GM19328 (cell line): Measurements from ENCODE around the gene MRGPRE.

Source experiments
- ATAC-seq: cut with Tn5 transposase; IDR thresholded peaks from one replicate; pipeline ENCODE4 v1.9.1; 2021; ENCODE audit warnings: mild to moderate bottlenecking, moderate library complexity; ENCODE audit not compliant: unreplicated experiment

The MRGPRE gene

DNA sequence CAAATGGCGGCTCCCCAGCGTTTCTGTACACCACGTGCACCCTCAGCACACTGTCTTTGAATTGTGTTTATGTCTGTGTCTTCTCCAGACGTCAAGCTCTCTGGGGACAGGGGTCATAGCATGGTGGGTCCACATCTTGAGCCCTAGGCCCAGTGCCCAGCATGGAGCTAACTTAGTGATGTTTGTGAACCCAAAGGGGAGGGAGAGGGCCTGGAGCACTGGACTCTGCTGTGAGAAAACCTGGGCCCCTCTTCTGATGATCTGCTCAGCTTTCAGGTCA is 17.9 kb downstream of the MRGPRE start:
- no peak for ATAC-seq

DNA sequence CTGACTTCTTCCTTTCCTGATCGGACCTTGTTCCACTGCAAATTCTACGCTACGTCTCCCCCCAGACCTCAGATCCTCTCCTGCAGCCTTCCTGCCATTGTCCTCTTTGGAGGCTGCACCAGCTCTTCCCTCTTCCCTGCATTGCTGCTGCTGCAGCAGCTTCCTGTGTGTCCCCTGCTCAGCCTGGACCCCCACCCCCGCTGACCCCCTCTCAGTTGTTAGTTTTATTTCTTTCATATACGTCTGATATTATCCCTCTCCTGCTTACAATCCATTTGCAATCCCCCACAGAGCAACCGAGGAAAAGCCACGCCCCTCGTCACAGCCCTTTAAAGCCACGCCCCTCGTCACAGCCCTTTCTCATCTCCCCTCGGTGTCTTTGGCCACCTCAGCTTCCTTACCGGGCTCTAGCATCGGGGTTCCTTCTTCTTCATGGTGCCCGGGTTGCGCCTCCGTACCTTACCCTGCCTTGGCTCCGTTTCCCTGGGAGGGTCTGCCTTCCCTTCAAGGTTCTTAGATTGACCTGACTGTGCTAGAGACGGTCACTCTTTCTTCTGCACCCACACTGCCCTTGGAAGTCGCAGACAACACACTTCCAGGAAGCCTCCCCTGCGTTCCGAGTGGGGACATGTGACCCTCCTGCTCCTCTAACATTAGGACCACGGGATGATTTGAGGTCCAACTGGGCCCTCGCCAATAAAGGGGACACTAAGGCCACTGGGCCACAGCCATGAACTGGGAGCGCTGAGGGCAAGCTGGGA is 18.4 kb downstream of the MRGPRE start:
- no peak for ATAC-seq

DNA sequence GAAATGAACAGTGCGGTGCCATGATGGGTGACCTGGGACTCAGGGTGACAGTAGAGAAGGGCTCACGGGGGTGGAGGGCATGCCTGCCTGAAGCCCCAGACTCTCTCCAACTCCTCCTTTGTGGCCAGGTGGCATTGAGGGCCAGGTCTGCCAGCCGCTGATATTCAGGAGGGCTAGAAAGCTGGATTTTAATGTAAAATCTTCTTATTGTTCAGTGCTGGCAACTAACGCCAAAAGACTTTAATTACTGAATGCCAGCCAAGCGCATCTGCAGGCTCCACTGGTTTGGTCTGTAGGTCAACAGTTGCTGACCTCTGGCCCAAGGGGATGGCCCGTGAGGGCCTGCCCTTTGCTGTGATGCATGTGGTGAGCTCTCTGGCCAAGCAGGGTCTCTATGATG is 23.9 kb downstream of the MRGPRE start:
- ATAC-seq = no peak

DNA sequence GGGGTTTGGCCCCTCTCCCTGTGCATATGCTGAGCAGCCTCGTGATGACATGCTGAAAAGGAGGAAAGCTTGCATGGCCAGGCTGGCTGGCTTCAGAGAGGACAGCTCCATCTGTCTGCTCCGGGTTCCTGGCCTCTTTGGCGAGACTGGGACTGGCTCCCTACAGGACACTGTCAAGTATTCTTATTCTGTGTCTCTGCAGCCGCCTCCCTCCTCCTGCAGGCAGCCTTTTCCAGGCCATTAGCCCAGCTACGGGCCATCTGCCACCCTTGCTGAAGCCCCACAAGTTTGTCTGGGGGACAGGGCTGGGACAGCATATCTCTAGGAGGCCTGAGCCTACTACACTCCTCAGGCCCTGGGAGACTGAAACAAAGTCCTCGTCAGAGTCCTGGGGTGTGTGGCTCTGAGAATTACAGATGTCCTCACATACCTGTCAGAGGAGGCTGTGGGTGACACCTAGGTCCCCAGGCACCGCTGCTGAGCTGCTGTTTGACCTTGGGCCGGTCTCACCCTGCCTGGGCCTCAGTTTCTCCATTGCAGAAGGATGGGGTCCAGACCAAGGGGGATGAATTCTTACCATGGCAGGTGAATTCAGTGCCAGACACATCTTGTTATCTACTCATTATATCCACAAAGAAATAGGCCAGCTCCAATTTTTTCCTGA is 24.6 kb downstream of the MRGPRE start:
- ATAC-seq = no peak

DNA sequence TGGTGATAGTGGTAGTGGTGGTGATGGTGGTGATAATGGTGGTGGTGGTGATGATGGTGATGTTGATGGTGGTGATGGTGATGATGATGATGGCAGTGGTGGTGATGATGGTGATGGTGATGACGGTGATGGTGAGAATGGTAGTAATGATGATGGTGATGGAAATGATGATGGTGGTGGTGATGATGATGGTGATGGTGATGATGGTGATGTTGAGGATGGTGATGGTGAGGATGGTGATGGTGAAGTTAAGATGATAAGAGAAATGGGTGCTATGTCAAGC is 25.4 kb downstream of the MRGPRE start:
- no peak for ATAC-seq

DNA sequence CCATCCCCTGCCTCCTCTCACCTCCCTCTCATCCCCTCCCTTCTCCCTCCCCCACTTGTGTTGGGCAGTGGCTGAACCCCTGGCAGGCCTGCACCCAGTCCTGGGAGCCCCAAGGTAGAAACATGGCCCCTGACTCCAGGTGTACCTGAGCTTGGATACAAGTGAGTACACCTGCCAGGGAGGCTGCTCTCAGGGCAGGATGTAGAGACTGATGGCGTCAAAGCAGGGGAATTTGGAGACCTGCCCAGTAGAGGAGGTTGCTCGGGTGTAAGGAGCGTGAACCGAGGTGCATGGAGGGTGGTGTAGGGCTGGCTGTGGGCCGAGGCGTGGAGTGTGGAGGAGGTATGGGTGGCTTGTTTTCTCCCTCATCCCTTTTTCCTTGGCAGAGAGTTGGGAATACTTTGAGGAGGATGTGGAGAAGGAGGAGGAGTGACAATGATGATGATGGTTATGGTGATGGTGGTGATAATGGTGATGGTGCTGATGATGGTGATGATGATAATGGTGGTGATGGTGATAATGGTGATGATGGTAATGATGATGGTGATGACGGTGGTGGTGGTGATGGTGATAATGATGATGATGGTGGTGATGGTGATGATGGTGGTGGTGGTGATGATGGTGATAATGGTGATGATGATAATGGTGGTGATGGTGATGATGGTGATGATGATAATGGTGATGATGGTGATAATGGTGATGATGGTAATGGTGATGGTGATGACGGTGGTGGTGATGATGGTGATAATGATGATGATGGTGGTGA is 25.9 kb downstream of the MRGPRE start:
- ATAC-seq = no peak

DNA sequence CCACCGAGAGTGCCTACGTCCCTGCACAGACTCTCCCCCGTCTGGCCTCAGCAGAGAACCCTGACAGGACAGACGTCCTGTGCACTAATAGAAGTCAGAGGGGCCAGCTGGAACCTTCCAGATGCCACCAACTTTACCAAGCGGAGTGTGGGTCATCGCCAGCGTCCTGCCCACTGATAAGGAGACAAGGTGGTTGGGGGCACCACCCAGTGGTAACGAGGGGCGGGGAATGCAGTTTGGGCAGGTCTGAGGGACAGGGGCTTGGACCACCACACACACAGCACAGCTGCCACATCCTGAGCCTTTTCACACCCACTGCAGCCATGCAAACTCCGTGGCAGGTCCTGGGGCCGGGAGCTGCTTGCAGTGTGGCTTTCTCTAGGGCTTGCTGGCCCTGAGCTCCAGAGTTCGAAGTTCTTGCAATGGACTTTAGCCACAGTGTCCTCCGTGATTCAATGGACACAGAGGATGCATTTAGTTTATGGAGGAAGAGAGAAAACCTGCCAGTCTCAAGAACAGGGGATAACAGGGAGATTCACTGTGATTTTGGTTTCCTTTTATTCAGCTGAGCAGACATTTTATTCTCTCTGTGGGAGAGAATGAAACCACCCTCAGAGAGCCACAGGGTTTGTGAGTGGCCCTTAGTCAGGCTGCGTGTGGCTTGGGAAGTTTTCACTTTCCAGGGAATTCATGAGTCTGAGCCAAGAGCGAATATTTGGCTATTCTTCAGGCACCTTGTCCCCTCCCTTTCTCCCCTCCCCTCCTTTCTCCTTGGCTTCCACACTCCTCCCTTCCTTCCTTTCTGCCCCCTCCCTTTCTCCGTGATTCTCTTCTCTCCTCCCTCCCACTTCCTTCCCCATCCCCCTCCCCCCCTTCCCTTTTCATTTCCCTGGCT is 26.7 kb downstream of the MRGPRE start:
- no peak for ATAC-seq

DNA sequence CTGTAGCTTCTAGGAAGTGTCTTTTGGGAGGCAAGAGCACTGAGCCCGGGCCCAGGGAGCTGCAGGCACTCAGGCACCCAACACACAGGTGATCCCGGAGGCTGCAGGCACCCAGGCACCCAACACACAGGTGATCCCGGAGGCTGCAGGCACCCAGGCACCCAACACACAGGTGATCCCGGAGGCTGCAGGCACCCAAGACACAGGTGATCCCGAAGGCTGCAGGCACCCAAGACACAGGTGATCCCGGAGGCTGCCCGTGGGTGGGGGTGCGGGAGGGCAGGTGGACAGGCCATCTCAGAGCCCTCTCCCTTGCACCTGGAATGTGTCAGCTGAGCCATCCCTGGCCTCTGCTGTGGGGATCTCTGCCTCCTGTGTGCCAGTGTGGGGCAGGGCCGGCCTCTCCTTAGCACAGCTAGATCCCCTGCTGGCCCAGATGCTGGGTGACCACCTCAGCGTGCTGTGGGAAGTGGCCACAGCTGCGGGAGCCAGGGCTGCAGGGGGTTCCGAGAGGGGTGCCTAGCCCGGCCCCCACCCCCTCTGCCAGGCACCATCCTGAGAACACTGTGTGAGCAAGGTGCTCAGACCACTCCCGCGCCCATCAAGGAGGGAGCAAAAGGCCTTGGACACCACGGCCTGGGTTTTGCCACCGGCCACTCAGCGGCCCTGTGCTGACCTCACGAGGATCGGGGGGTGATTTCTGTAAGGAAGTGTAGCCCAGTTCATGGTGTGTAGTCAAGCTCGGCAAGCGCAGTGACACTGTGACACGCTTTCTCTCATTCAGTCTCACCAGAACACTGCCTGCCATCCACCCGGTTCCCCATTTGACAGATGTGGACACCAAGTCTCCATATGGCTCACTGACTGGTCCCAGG is 27.8 kb downstream of the MRGPRE start:
- no peak for ATAC-seq

DNA sequence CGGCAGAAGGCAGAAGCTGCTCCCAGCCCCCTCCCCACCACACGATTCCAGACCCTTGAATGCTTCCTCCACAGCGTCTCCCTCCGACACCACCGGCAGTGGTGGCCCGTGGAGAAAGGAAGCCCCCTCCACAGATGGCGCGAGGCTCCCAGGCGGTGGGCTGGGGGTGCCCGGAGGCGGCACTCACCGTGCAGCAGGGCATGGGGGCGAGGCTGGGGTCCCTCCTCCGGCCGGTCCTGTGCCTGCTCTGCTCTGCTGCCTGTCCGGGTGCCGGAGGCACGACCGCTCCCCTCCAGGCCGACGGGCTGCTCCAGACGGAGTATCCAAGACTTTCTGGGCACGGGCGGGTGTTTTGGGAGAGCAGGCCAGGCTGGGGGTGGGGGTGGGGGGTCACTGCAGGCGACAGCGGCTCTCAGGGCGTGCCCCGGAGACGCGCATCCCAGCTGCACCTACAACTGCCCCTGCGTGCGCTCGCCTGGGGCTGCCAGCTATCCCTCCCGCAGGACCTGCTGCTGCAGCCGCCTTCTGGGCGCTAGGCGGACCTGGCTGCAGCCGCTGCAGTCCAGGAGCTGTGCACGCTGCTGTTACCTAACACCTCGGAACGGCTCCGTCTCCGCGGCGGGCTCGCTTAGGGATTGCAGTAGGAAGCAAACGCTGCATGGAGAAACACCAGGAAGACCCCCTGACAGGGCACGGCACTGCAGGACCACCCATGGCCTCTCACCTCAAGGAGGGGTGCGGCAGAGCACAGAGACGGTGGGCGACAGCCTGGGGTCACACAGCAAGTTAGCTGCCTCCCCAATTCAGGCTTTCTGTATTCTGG is 28.8 kb downstream of the MRGPRE start:
- ATAC-seq = no peak

DNA sequence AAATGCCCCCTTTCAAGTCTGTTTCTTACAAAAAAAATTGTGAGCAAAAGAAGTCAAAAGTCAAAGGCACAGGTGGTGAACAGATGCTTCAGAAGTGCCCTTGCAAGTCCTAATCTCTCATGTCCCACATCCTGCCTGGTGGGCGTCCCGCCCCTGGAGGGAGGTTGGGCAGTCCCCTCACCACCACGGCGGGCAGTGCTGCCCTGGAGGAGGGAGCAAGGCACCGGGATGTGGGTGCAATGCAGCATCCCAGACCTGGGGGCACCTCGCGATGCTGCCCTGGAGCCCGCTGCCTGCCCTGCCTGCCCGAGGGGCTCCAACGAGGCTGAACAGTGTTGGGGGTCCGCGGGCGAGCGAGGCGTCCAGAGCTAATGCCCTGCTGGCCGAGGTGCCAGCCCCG is 29.5 kb downstream of the MRGPRE start:
- ATAC-seq = no peak

DNA sequence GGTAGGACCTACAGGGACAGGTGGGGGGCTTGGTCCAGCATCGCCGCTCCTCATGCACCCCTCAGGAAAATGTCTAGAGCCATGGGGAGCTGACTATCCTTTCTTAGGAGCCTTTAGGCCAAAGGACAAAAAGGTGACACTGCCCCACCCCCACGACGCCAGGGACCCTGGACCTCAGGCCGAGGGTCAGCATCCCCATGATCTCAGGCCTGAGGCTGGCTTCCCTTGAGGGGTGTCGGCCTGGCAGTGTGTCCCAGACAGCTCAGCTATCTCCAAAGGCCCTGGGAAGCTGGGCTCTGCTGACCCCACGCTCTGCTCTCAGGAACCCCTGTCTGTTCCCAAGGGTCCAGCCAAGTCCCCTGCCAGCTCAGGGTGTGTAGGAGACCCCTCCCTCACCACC is 29.9 kb downstream of the MRGPRE start:
- no peak for ATAC-seq

DNA sequence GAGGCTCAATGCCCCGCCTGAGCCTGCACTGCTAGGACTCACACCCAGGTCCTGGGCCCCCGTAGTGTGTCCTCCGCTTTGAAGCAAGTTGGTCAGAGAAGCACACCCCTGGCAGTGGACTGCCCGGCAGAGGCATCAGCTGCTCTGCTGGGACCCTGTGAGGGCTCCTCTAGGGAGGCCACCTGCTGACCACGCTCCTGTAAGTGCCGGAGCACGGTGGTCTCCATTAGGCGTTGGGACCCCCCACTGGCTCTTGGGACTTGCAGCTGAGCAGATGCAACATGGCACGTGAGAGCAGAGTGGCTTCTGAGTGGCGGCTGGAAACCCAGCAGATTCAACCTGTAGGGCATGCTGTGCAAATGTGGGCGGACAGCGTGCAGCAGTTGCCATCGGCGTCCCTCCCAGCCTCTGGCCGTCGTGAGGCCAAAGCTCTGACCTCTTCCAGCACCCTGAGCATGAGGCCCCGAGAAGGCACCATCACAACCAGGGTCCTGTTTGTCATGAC is 30.5 kb downstream of the MRGPRE start:
- no peak for ATAC-seq

DNA sequence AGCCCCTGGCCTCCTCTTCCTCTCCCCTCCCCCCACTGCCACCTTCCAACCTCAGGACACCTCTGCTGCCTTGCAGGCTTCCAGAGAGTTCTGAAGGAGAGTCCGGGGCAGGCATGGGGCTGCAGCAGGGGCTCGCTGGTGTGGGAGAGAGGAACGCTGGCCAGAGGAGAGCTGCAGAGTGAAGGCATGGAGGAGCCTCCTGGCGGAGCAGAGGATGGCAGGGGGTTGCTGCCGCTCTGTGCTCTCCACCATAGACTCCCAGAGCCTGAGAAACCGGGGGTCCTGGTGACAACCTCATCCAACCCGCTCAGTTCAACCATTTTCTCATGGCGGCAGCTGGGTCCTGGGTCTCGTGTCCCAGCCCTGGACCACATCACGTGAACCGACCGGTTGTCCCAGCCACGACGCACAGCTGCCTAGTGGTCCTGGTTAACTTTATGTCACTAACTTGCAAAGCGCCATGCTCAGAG is 31.1 kb downstream of the MRGPRE start:
- ATAC-seq = no peak

DNA sequence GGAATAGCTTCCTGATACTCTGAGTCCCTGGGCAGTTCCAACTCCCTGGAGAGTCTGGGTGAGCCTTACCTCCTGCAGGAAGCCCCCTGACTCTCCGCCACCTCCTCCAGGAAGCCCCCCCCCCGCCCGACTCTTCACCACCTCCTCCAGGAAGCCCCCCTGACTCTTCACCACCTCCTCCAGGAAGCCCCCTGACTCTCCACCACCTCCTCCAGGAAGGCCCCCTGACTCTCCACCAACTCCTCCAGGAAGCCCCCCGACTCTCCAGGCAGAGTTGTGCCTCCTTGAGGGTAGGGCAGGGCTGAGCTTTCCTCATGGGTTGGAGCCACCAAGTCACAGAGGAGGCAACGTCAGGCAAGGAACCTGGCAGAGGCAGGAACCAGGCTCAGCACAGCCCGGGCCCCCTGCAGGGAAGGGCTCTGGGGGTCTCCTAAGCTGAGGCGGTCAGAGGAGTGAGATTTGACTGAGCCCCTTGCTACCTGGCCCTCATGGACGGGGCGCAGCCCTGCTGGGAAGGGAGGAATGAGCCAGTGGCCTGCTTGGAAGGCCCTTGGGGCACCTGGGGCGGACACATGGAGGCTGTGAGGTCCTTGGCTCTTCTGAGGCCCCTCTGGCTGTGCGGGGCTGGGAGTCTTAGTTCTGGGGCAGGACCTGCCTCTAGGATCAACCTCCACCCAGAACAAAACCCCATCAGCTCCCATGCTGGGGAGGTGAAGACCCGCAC is 31.7 kb downstream of the MRGPRE start:
- ATAC-seq = no peak

DNA sequence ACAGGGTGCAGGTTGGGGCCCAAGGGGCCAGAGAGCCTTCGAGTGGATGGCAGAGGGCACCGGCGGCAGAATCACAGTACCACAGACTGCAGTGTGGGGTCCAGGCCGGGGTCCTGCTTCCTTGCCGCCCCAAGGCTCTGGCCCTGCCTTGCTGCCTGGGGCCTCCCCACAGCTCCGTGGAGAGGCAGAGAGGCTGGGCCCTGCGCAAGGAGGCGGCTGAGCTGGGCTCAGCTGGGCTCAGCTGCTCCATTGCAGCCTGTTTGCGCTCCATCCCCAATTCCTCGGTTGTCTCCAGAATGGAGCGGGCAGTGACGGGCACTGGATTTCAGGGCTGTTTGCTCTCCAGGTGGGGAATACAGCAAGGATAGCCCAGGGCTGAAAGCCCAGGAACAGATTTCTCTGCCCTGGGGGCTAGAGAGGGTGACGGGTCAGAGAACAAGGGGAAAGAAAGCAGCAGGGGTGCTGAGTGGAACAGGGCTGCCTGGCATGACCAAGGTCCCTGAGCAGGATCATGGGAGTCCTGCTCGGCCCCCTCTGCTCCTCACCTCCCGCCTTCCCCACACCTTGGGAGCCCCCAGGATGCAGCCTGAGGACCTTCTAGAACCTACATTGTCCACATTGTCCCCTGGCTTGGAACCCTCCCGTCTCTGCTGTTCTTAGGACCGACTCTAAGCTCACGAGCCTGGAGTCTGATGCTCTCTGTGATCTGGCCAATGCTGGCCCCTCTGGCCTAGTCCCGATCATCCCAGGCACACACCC is 32.5 kb downstream of the MRGPRE start:
- no peak for ATAC-seq

DNA sequence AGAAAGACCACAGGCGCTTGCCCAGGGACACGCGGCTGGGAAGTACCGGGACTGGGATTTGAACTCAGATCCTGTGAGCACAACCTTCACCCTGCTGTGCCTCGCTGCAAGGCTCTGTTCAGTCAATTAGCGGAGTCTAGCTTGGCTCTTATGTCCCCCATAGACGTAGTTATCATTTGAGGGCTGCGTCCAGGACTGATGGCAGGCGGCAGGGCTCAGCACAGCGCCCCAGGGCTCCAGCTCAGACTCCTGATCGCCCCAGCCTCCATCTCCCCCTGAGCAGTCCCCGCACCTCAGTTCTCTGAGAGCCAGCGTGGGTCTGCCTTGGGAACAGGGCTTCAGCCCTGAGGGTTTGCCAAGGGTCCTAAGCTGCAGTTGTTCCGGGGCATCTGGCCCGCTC is 33.4 kb downstream of the MRGPRE start:
- ATAC-seq = no peak

DNA sequence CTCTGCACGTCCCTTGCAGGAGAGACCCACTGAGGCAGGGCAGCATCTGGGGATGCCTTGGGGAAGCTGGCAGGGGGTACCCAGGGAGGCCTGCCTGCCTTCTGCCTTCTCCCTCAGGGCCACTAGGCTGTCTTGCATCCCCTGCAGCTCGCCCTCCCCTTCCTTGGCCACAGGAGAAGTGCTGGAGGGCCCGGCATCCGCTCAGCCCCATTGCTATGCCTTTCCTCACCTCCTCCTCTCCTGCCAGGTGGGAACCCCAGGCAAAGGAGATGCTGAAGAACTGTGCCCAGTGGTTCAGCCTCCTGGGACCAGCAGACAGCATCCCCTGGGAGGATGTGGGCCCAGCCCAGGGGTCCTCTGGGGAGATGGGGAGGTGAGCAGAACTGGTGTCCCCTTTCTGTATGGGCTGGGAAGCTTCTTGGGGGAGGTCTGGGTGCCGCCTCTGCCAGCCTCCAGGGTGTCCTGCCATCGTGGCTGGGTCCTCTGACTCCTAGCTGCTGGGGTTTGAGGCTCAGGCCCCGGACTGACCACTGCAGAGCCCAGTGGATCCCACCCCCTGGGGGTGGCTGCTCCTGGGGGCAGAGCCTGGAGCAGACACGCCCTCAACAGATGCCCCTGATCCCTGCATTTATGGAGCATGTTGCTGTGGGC is 34.2 kb downstream of the MRGPRE start:
- no peak for ATAC-seq
